ENCODE results near the gene RAP1GAP2.
A peak's percentile ranks its signal among the peaks of the same experiment; 100 is the strongest.

Gene RAP1GAP2

GRCh38 chr17:2854143-2855055 lies 58.2 kb downstream of the RAP1GAP2 start:
- peak; percentile 63 for DNase-seq

- DNase-seq = peak; percentile 46
These were observed 58.9 kb downstream of the RAP1GAP2 start for GRCh38 chr17:2855063-2855600.

- peak; percentile 68 for DNase-seq
These were observed 60.5 kb downstream of the RAP1GAP2 start for GRCh38 chr17:2856727-2857126.

- DNase-seq = no peak
These were observed 63.8 kb downstream of the RAP1GAP2 start for GRCh38 chr17:2860045-2860444.

GRCh38 chr17:2860883-2861282 lies 64.6 kb downstream of the RAP1GAP2 start:
- DNase-seq = no peak

- no peak for DNase-seq
These were observed 66.0 kb downstream of the RAP1GAP2 start for GRCh38 chr17:2862197-2862596.

GRCh38 chr17:2863204-2863603 lies 67.0 kb downstream of the RAP1GAP2 start:
- DNase-seq = no peak

- DNase-seq = no peak
These were observed 69.0 kb downstream of the RAP1GAP2 start for GRCh38 chr17:2865228-2865627.

GRCh38 chr17:2867441-2868424 lies 71.5 kb downstream of the RAP1GAP2 start:
- no peak for DNase-seq

- DNase-seq = no peak
These were observed 73.4 kb downstream of the RAP1GAP2 start for GRCh38 chr17:2869604-2870003.

GRCh38 chr17:2871205-2871604 lies 75.0 kb downstream of the RAP1GAP2 start:
- DNase-seq = no peak

- DNase-seq = no peak
These were observed 75.5 kb downstream of the RAP1GAP2 start for GRCh38 chr17:2871720-2872119.

GRCh38 chr17:2872282-2872681 lies 76.0 kb downstream of the RAP1GAP2 start:
- no peak for DNase-seq

- DNase-seq = no peak
These were observed 78.0 kb downstream of the RAP1GAP2 start for GRCh38 chr17:2874189-2874686.

- no peak for DNase-seq
These were observed 79.4 kb downstream of the RAP1GAP2 start for GRCh38 chr17:2875608-2876007.

GRCh38 chr17:2876467-2876866 lies 80.2 kb downstream of the RAP1GAP2 start:
- DNase-seq = no peak

GRCh38 chr17:2878751-2879254 lies 82.6 kb downstream of the RAP1GAP2 start:
- no peak for DNase-seq

- DNase-seq = no peak
These were observed 83.8 kb downstream of the RAP1GAP2 start for GRCh38 chr17:2880050-2880449.

GRCh38 chr17:2881295-2881694 lies 85.1 kb downstream of the RAP1GAP2 start:
- DNase-seq = no peak

- peak; percentile 92 for DNase-seq
These were observed 87.4 kb downstream of the RAP1GAP2 start for GRCh38 chr17:2883544-2884213.

- peak; percentile 97 for DNase-seq
These were observed 89.5 kb downstream of the RAP1GAP2 start for GRCh38 chr17:2885733-2886132.

- DNase-seq = no peak
These were observed 92.1 kb downstream of the RAP1GAP2 start for GRCh38 chr17:2888326-2888725.

Measured in DMS53 (cell line).